GM10847 (cell line): Measurements from ENCODE around the gene SERPINA4.

Experiments
- POLR2A ChIP-seq: IDR thresholded peaks from 2 replicates; pipeline ENCODE4 v1.6.1; 2011; ENCODE audit not compliant: insufficient read length; ENCODE audit errors: extremely low read depth

Gene SERPINA4

DNA sequence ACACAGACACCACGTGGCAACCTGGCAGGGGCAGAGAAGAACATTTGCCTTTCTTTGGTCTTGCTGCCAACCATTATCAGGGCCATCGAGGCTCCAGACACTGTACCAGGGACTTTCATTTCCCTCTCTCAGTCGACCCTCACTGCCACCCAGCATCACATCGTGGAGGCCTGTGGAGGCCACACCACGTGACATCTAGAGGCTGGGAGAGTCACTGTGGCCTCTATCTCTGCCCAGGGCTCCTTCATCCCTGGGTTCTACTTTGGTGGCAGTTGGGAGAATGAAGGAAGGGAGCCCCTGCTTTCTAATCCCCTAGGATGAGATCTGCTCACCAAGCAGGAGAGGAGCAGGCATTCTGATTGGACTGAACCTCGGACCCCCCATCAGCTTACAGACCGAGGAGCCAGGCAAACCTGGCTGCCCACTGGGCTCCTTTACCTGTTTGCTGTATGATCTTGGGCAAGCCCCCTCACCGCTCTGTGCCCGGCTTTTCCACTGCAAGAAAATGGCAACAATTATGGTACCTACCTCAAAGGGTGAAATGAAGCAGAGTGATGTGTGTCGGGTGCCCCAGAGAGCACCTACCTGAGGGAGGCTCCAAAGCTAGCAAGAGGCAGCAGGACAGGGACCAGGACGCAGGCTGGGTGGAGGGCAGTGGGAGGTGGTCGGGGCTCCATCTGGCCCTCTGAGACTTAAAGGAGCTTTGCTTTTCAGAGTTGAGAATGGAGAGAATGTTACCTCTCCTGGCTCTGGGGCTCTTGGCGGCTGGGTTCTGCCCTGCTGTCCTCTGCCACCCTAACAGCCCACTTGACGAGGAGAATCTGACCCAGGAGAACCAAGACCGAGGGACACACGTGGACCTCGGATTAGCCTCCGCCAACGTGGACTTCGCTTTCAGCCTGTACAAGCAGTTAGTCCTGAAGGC is 52.7 kb downstream of the SERPINA4 start:
- TF ChIP-seq POLR2A: no peak

DNA sequence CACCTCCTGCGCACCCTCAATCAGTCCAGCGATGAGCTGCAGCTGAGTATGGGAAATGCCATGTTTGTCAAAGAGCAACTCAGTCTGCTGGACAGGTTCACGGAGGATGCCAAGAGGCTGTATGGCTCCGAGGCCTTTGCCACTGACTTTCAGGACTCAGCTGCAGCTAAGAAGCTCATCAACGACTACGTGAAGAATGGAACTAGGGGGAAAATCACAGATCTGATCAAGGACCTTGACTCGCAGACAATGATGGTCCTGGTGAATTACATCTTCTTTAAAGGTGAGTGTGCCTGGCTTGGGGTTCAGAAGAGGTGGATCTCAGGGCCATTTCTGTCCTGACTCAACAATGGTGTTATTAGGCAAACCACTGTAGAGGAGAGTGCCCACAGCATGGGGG is 53.6 kb downstream of the SERPINA4 start:
- no peak for TF ChIP-seq POLR2A

DNA sequence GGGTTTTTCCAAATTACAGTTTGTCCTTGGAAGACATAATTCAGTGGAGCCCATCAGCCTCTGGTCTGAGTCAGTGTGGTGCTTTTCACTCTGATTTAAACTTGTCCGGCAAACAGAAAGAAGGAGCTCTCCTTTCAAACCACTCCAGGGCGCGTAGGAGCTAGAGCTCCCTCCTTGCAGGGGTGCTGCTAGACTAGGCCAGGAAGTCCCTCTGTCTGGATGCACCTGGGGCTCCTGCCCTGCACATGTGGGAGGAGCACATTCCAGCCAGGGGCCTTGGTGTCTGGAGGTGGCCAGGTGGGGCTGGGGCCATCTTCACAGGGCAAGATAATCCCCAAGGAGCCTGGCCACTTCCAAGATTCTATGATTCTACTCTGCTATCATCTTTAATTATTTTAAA is 54.0 kb downstream of the SERPINA4 start:
- TF ChIP-seq POLR2A: no peak

DNA sequence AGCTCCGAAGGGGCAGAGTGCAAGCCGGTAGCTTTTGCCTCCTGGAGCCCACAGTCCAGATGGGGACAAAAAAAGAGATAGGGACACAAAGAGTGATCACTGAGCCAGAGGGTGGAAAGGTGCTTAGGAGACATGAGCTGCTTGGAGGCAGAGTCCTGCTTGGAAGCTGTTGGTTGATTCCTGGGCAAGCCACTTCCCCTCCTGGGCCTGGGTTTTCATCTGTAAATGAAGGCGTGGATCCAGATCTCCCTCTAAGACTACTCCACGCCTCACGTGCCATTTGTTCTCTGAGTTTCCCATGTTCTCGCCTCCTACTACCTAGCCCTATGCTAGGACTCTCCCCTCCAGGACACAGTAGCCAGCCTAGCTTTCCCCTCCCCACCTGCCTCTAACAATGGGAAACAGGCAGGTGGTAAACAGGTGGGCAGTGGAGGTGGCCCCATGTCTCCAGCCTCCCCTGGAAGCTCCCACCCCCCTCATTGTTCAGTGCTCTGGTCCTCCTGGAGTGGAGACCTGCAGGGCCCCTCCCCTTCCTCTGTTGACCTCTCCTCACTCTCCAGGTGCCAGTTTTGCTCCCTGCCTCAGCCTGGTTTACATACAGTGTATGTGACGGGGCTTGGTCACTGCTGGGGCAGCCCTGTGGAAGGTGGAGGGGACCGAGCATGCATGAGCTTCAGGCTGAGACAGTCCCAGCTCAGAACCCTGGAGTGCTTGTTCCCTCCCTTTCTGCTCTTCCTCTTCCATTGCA is 54.8 kb downstream of the SERPINA4 start:
- no peak for TF ChIP-seq POLR2A

DNA sequence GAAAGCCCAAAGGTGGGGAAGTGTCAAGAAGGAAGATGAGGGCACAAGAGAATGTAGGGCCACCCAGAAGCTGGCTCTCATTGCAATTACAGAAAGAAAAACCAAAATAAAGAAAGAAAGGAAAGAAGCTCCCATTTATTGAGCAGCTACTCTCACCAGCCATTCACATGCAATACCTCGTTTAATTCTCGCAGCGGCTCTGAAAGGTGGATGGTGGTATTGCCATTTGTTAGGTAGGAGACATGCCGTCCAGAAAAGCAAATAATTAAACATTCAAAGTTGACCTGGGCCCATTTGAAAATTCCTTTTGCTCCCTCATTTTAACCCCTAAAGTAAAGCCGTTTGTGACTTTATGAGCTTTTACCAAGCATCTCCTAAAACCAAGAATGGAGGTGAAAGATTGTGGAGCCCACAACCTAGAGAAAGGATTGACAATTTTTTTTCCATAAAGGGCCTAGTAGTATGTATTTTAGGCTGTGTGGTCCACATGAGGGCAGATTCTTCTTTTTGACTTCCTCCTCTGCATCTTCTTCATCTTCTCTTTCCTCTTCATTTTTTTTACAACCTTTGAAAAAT is 56.2 kb downstream of the SERPINA4 start:
- TF ChIP-seq POLR2A: no peak

DNA sequence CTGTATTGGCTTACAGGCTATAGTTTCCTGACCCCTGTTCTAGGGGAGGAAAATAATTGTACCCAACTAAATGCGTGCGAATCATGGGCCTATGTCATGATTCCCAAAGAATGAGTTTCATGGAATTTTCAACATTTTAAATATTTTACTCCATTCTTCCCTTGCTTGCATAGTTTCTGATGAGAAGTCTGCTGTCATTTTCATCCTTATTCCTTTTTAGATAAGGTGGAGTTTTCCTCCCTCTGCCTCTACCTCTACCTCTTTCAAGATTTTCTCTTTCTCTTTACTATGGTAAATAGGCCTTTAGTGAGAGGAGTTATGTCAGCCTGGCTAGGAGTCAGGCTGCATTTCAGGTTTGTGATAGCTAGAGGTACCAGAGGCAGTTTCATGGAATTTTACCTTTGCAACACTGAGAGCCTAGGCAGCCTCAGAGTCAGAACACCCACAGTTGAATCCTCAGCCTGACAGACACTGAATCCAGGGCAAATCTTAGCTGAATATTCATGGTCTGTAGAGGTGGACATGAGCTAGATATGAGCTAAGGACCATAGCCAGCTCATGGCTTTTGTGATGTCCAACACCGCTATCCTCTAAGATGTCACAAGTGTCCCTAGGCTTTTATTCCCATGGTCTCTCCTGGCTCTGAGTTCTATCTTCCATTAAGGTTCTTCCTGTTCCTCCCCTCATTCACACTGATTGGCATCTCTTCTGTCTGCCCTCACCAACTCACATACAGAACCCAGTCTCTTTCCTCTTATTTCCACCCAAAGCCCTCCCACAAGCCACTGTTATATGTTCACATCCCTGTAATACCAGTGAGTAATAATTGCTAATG is 57.0 kb downstream of the SERPINA4 start:
- no peak for TF ChIP-seq POLR2A

DNA sequence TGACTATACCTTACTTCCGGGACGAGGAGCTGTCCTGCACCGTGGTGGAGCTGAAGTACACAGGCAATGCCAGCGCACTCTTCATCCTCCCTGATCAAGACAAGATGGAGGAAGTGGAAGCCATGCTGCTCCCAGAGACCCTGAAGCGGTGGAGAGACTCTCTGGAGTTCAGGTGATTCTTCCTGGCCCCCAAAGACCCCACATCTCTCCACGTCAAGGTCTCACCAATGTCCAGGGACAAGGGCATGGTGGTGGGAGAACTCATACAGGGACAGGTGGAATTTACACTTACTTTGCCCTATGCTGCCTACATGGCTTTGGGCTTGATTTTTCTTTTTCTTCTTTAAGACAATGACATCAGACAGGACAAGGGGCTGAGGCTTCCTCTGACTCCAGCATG is 58.1 kb downstream of the SERPINA4 start:
- TF ChIP-seq POLR2A: no peak
